T-helper 17 cell (primary cell): ENCODE measurements around the gene SPATA6. TPM values are rescaled to one million over a fixed set of nuclear protein-coding genes. Genes with fewer than 3 reads are reported as not detected.
"Not testable (repeated sequence)": the region's sequence is repeated elsewhere in the genome, so short reads cannot be mapped to it uniquely, and the experiment has no call there.

ENCODE experiments used
- ATAC-seq: fragments of 150-1000 bp; cut with Tn5 transposase; 2 replicates; pipeline ENCODE4 v1.10.0; 2021; ENCODE audit warnings: mild to moderate bottlenecking, moderate library complexity
- DNase-seq, 3 donors: peaks; one replicate each; pipeline versions ENCODE4 v3.0.0 to v3.0.0-alpha.2; 2020 to 2021
- H3K9me3 ChIP-seq: one replicate; pipeline ENCODE4 v1.7.0; 2013; ENCODE audit warnings: low read length, mild to moderate bottlenecking; ENCODE audit not compliant: control insufficient read depth, poor library complexity, severe bottlenecking
- H3K27ac Mint-ChIP-seq: one replicate; pipeline ENCODE4 v1.8.0; 2022; ENCODE audit warnings: mild to moderate bottlenecking, moderate library complexity, mixed read lengths
- H3K27me3 Mint-ChIP-seq: one replicate; pipeline ENCODE4 v1.8.0; 2022; ENCODE audit warnings: mixed read lengths
- H3K36me3 Mint-ChIP-seq: one replicate; pipeline ENCODE4 v1.8.0; 2022; ENCODE audit warnings: low read depth, mixed read lengths
- H3K4me1 Mint-ChIP-seq: one replicate; pipeline ENCODE4 v1.8.0; 2022; ENCODE audit warnings: mild to moderate bottlenecking, mixed read lengths
- H3K4me3 Mint-ChIP-seq: one replicate; pipeline ENCODE4 v1.8.0; 2022; ENCODE audit warnings: mild to moderate bottlenecking, moderate library complexity, mixed read lengths
- total RNA-seq, 4 donors: library from RNA in 2 of 4; stranded (reverse) in 2 of 4; gene quantifications; one replicate each; pipeline ENCODE4 v1.2.3 and lab custom pipeline; 2022 to 2026

The SPATA6 gene
- total RNA-seq, 2 donors from 2014 or later: 3.0 to 5.6 TPM

- no peaks in the 10 kb centered on the region for H3K36me3 Mint-ChIP-seq
- peaks cover 8% of the 10 kb centered on the region for H3K27me3 Mint-ChIP-seq
- H3K4me1 Mint-ChIP-seq: no peaks in the 10 kb centered on the region
- H3K27ac Mint-ChIP-seq: no peak overlapping the region
- DNase-seq (no peak), ATAC-seq (no peak)
- H3K4me3 Mint-ChIP-seq: no peak overlapping the region
- no peaks in the 10 kb centered on the region for H3K9me3 ChIP-seq
These were observed 8.5 kb upstream of the SPATA6 start for GRCh38 chr1:48480504-48480903.

DNA sequence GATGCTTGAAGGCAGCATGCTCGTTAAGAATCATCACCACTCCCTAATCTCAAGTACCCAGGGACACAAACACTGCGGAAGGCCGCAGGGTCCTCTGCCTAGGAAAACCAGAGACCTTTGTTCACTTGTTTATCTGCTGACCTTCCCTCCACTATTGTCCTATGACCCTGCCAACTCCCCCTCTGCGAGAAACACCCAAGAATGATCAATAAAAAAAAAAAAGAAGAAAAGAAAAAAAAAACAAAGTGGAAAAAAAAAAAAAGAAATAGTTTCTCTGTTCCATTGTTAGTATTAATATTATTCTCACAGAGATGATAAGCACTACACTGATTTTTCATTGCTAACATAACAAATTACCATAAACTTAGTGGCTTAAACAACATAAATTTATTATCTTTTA, 8.0 kb upstream of the SPATA6 start:
- H3K27ac Mint-ChIP-seq, DNase-seq, ATAC-seq, H3K4me3 Mint-ChIP-seq, H3K27me3 Mint-ChIP-seq, H3K4me1 Mint-ChIP-seq, H3K36me3 Mint-ChIP-seq, H3K9me3 ChIP-seq: not testable (repeated sequence)

GRCh38 chr1:48472638-48473037, 634 bp upstream of the SPATA6 start:
- peaks cover 3% of the 10 kb centered on the region for H3K36me3 Mint-ChIP-seq
- H3K27ac Mint-ChIP-seq: peak overlapping the region; percentile 95
- H3K27me3 Mint-ChIP-seq: no peaks in the 10 kb centered on the region
- H3K9me3 ChIP-seq: no peaks in the 10 kb centered on the region
- H3K4me1 Mint-ChIP-seq: peaks cover 20% of the 10 kb centered on the region
- DNase-seq (no peak), ATAC-seq (no peak)
- H3K4me3 Mint-ChIP-seq: peak overlapping the region; percentile 90

GRCh38 chr1:48470950-48471690, 884 bp downstream of the SPATA6 start:
- ATAC-seq (no peak), DNase-seq (no peak)
- peak overlapping the region; percentile 95 for H3K27ac Mint-ChIP-seq
- H3K4me1 Mint-ChIP-seq: peaks cover 22% of the 10 kb centered on the region
- H3K4me3 Mint-ChIP-seq: peak overlapping the region; percentile 90
- H3K27me3 Mint-ChIP-seq: no peaks in the 10 kb centered on the region
- peaks cover 3% of the 10 kb centered on the region for H3K36me3 Mint-ChIP-seq
- H3K9me3 ChIP-seq: no peaks in the 10 kb centered on the region

GRCh38 chr1:48470481-48470855, 1.5 kb downstream of the SPATA6 start:
- DNase-seq: no peak
- Mint-ChIP-seq H3K27ac (peak overlapping the region; percentile 95), H3K4me3 (peak overlapping the region; percentile 90)

DNA sequence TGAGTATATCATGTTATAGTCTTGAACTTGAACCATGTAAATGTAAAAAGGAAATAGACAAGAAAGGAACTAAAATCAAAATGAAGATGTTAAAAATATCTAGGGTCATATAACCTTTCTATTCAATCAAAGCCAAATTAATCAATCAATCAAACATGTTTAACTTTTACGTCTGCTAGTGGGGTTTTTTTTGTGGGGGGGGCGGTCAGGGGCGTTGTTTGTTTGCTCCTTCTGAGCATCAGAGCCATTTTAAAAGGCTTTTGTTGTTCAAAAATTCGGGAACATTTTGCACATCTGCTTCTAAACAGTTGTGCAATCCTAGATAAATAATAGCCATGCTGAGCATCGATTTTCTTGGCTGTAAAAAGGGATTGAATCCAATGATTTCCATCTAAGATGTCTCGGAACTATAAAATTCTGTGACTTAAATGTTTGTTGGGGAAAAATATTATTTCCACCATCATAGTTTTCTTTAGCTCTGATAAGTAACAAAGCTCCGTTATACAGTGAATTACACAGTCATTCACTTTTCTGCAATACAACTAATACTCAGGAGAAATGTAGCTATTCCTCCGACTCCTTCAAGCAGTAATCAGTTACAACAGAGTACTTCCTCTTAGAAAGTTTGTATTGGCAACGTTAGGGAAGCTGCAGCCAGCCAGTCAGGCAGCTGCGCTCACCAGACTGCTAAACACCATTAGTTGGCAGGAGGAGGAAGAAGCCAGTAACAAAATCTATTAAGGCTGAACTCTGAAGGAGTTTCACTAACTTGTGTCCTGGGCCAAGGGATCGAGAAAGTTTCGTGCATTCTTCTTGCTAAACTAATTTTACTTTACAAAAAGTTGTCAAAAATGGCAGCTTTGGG, 2.2 kb downstream of the SPATA6 start:
- DNase-seq (no peak), ATAC-seq (no peak)
- Mint-ChIP-seq H3K4me3 (peak overlapping the region; percentile 90), H3K4me1 (peaks cover 22% of the 10 kb centered on the region), H3K27ac (peak overlapping the region; percentile 95), H3K36me3 (peaks cover 3% of the 10 kb centered on the region), H3K27me3 (no peaks in the 10 kb centered on the region)
- H3K9me3 ChIP-seq: no peaks in the 10 kb centered on the region

More at GRCh38 chr1:48470481-48470855, 1.5 kb downstream of the SPATA6 start:
- Mint-ChIP-seq H3K27me3 (no peaks in the 10 kb centered on the region), H3K36me3 (peaks cover 3% of the 10 kb centered on the region), H3K4me1 (peaks cover 22% of the 10 kb centered on the region)
- no peaks in the 10 kb centered on the region for H3K9me3 ChIP-seq
- ATAC-seq: no peak

DNA sequence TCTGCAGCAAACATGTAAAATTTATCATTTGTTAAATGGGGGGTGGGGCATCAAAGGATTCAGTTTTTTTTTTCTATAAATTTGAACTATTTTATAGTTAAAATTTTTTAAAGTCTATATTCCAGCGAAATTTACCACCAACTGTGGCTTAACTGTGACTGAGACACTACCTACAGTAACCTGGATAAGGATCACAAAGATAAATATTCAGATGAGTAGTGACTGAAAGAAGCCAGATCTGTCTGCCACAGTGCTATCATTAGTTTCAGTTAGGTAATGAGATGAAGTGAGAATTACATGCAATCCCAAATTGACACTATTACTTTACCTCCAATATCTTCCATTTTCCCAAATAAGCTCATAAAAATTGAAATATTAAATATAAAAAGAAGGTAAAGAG, 5.4 kb downstream of the SPATA6 start:
- Mint-ChIP-seq H3K27ac (no peak overlapping the region), H3K36me3 (peaks cover under 1% of the 10 kb centered on the region), H3K4me1 (peaks cover 17% of the 10 kb centered on the region), H3K4me3 (no peak overlapping the region), H3K27me3 (no peaks in the 10 kb centered on the region)
- no peak for DNase-seq
- ATAC-seq: no peak
- no peaks in the 10 kb centered on the region for H3K9me3 ChIP-seq

DNA sequence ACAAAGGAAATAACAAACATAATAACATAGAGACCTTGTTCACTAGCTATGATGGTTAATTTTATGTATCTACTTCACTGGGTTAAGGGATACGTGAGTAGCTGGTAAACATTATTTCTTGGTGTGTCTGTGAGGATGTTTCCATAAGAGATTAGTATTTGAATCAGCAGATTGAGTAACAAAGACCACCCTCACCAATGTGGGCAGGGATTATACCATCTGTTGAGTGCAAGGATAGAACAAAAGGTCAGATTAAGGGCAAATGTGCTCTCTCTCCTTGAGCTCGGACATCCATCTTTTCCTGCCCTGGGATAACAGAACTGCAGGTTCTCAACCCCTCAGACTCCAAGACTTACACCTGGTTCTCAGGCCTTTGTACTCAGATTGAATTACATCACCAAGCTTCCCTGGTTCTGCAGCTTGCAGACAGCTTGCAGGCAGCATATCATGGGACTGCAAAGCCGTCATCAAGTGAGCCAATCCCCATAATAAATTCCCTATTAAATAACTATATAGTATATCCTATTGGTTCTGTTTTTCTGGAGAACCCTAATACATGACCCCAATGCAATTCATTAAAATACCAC, 9.2 kb downstream of the SPATA6 start:
- DNase-seq (no peak), ATAC-seq (no peak)
- no peak overlapping the region for H3K27ac Mint-ChIP-seq
- no peaks in the 10 kb centered on the region for H3K9me3 ChIP-seq
- H3K27me3 Mint-ChIP-seq: no peaks in the 10 kb centered on the region
- H3K4me1 Mint-ChIP-seq: peaks cover 2% of the 10 kb centered on the region
- H3K36me3 Mint-ChIP-seq: no peaks in the 10 kb centered on the region
- H3K4me3 Mint-ChIP-seq: no peak overlapping the region

DNA sequence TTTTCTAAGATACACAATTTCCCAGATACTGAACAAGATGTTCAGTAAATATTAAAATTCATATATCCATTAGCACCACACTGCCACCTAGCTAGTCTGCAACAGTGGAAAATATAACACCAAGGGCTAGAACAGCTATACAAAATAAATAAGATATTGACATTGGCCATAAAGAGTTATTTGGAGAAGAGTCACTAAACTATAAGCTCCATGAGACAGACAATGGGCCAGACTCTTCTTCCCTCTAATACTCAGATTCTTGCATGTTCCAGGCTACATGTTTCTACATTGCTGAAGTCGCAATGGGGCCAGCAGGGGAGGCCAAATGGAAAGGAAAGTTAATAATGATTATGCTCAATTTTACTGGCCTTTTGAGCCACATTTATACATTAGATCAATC, 21.5 kb downstream of the SPATA6 start:
- Mint-ChIP-seq H3K27me3 (no peaks in the 10 kb centered on the region), H3K36me3 (peaks cover 3% of the 10 kb centered on the region), H3K4me3 (no peak overlapping the region), H3K4me1 (no peaks in the 10 kb centered on the region), H3K27ac (no peak overlapping the region)
- no peak for DNase-seq
- H3K9me3 ChIP-seq: no peaks in the 10 kb centered on the region
- ATAC-seq: no peak

DNA sequence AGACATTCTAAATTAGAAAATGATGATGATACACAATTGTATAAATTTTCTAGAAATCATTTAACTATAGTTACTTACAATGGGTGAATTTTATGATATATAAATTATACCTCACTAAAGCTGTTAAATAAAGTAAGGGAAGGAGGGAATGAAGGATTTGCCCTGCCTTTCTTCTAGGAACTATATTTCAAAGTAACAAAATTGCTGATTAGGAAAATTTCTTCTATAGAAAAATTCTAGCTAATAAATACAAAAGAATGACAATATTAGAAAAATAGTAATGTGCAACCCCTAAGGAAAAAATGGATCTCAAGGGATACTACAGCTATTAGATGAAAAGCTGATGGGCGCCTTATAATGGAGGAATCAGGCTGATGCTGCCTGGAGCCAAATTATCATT, 23.1 kb downstream of the SPATA6 start:
- H3K27ac Mint-ChIP-seq: no peak overlapping the region
- ATAC-seq: no peak

DNA sequence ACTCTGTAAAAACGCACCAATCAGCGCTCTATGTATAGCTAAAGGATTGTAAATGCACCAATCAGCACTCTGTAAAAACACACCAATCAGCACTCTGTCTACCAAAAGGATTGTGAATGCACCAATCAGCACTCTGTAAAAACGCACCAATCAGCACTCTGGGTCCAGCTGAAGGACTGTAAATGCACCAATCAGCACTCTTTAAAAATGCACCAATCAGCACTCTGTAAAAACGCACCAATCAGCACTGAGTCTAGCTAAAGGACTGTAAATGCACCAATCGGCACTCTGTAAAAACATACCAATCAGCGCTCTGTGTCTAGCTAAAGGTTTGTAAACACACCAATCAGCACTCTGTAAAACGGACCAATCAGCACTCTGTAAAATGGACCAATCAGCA, 27.8 kb downstream of the SPATA6 start:
- H3K4me3 Mint-ChIP-seq, H3K36me3 Mint-ChIP-seq, DNase-seq, H3K27me3 Mint-ChIP-seq, H3K27ac Mint-ChIP-seq, H3K9me3 ChIP-seq, H3K4me1 Mint-ChIP-seq, ATAC-seq: not testable (repeated sequence)

More for the DNA sequence above, 23.1 kb downstream of the SPATA6 start:
- Mint-ChIP-seq H3K27me3 (no peaks in the 10 kb centered on the region), H3K36me3 (peaks cover 3% of the 10 kb centered on the region), H3K4me3 (no peak overlapping the region), H3K4me1 (no peaks in the 10 kb centered on the region)
- DNase-seq: no peak
- no peaks in the 10 kb centered on the region for H3K9me3 ChIP-seq

DNA sequence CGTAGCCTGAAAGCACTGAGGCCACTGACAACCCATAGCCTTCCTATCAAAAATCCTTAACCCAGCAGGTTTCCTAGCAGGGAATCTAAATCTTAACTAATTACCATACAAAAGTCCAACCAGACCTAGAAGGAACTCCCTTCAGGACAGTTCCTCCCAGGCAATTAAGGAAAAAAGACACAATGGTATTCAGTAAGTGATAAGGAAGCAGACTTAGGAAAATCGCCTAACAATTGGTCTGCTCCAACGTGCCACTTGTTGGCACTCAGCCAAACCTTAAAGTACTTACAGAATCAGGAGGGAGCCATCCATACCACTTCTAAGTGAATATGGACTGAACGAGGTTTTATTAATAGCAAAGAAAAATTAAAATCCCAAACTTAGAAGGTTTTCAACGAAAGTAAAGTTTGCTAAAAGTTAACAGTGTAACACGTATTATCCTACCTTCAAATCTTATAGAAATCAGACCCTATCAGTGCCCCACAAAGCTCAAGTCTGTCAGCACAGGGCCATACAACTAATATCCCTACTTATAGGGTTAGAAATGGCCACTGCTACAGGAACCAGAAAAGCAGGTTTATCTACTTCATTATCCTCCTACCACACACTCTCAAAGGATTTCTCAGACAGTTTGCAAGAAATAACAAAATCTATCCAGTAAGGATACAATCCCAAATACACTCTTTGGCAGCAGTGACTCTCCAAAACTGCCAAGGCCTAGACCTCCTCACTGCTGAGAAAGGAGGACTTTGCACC, 29.0 kb downstream of the SPATA6 start:
- H3K27ac Mint-ChIP-seq: no peak overlapping the region
- no peaks in the 10 kb centered on the region for H3K36me3 Mint-ChIP-seq
- H3K4me3 Mint-ChIP-seq: no peak overlapping the region
- H3K4me1 Mint-ChIP-seq: no peaks in the 10 kb centered on the region
- no peaks in the 10 kb centered on the region for H3K9me3 ChIP-seq
- ATAC-seq (no peak), DNase-seq (no peak)
- H3K27me3 Mint-ChIP-seq: no peaks in the 10 kb centered on the region

DNA sequence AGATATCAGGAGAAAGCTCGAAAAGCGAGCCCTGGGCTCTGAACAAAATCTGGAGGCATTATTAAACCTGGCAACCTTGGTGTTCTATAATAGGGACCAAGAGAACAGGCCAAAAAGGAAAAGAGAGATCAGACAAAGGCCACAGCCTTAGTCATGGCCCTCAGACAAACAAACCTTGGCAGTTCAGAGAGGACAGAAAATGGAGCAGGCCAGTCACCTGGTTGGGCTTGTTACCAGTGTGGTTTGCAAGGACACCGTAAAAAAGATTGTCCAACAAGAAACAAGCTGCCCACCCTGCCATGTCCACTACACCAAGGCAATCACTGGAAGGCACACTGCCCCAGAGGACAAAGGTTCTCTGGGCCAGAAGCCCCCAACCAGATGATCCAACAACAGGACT, 31.2 kb downstream of the SPATA6 start:
- not testable (repeated sequence) for H3K27ac Mint-ChIP-seq

More for the DNA sequence above, 31.2 kb downstream of the SPATA6 start:
- H3K4me3 Mint-ChIP-seq, H3K4me1 Mint-ChIP-seq, H3K27me3 Mint-ChIP-seq, ATAC-seq, DNase-seq, H3K36me3 Mint-ChIP-seq, H3K9me3 ChIP-seq: not testable (repeated sequence)
